Myocyte (in vitro differentiated cells): ENCODE measurements around the gene NUP210. TPM values are rescaled to one million over a fixed set of nuclear protein-coding genes. Genes with fewer than 3 reads are reported as not detected.

Experiments used
- DNase-seq: peaks from one replicate; pipeline ENCODE4 v3.0.0-alpha.2; 2012; ENCODE audit warnings: low read depth
- total RNA-seq: library from RNA; depleted of rRNA; stranded (reverse); fragments of >200 nt; gene quantifications from 2 replicates; pipeline ENCODE4 v1.2.3, GENCODE V29; 2014

Gene NUP210
- total RNA-seq, 1 donor from 2014 or later: not detected

GRCh38 chr3:13329746-13330145 lies 90.4 kb downstream of the NUP210 start:
- DNase-seq: no peak

GRCh38 chr3:13325892-13326443 lies 94.2 kb downstream of the NUP210 start:
- no peak for DNase-seq

DNA sequence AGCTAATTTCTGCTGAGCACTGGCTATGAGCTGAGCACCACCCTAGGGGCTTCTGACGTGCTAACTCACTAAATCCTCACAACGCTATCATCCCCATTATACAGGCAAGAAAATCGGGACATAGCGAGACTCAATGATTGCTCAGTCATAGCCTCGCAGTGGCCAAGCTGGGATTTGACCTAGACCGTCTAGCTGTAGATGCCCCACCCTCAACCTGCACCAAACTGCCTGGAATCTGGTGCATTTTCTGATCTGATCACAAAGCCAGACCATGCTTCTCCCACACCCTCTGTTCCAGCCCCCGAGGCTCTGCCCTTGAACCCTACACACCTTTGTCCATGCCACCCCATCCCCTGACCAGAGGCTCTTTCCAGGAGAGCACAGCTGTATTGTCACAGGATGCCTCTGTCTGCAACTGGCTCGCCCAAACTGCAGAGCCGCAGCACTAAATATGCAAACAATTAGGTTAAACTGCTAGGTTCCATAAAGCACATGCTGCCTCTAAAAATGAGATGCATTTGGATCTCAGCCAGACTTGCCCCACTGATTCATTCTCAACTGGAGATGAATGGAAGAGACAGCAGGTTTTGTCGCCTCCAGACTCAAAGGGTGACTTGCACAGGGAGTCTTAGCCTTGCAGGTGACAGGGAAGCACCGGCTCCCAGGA lies 95.2 kb downstream of the NUP210 start:
- no peak for DNase-seq

- no peak for DNase-seq
Measured at GRCh38 chr3:13323822-13324221, 96.3 kb downstream of the NUP210 start.

GRCh38 chr3:13322324-13322723 lies 97.8 kb downstream of the NUP210 start:
- no peak for DNase-seq

DNA sequence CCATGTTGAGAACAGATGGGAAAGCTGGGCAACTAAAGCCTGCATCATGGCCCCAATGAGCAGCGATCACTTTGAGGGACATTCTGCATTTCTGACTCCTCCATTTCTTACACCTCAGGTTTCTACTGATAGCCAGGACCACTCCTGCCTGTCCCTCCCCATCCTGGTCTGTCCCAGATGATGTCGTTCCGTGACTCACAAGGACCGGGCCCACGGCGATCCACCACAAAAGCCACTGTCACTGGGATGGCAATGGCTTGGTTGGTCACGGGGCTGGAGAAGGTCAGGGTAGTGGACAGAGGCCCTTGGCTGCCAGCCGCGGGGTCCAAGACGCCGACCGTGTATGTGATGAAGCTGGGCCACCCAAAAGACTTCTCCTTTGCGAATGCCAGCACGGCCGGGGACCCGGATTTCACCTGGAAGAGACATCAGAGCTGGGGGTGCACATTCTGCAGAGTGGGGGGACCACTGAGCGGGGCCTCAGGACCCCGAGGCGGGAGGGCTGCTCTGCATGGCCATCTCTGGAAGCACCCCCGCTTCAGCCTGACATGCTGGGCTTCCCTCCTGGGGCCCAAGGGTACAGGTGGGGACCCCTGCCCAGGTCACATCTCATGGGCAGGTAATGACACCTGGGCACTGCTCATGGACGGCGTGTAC lies 100.4 kb downstream of the NUP210 start:
- no peak for DNase-seq

DNA sequence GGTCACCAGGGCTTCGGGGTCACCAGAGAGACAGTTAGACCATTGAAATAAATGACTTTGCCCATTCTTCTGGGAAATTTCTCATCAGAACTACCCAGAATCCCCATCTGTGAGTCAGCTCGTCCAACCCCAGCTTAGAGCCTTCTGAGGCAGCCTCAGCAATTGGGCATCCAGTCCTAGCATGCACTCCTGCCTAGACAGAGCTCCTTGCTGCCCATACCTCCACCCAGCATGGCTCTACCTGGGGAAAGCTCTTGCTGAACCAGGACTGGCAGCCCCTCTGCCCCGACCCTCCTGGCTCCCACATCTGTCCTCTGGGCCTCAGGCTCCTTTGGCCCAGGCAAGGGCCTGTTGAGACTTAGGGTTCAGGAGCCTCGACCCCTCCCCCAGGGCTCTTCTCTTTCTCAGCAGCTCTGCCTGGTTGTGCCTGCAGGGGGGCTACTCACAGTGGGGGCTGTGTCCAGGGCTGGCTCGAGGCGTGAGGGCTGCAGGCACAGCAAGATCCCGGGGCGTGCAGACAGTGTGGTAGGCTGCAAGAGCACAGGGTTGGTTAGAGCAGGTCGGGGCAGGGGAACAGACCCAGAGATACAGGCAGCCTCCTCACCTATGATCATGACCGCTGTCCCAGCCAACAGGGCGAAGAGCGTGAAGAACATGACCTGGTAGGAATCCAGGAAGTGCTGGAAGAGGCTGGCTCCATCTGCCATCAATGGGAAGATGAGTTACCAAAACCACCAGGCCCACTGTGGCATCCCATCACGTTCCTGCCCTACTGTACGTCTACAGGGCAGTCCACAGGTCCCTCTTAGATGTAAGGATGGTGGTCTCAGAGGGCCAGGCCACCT lies 101.3 kb downstream of the NUP210 start:
- DNase-seq: no peak

DNA sequence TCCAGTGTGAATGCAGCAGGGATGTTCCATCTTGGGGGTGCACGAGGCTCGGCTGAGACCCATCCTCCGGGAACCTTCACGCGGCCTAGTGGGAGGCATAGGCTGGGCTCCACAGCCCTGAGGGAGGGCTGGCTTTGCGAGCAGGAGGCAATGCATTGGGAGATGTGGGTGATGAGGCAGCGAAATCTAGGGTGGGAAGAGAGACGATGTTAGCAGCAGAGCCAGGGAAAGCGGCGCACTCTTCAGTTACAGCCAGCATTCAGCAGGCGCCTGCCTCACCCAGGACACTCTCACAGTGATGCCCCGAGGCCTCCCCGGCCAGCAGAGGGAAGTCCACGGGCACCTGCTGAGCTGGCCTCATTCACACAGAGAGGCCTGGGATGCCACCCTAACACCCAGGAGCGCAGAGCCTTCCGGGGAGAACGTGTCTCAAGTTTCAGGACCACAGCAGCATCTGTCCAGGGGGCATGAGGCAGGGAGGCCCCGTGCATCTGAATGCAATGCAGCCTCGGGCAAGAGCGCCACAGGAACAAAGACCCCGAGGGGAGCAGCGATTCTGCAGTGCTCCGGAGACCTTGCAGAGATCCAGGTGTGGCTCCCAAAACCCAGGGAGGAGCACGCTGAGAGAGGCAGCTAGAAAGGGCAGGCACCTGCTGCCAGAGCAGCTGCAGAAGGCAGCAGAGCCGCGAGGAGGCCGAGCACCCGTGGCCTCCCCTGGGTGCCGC lies 102.4 kb downstream of the NUP210 start:
- DNase-seq: no peak

DNA sequence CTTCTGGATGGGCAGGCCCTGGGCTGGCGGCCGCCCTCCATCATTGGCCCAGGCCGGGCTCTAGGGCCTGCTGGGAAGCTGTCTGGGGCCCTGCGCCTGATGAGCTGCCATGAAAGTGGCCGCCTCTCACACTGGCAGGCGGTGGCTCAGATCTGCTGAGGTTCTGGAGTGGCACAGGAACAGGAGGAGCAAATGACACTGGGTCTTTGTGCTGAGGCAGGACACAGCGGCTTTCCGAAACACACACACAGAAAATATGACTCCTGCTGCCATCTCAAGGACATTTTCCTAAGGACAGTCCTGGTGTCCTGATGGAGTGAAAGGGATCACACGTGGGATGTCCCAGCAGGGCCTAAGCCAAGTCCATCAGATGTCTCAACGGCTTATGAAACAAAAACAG lies 103.5 kb downstream of the NUP210 start:
- DNase-seq: no peak

GRCh38 chr3:13314877-13315276 lies 105.2 kb downstream of the NUP210 start:
- DNase-seq: no peak

GRCh38 chr3:13313813-13314212 lies 106.3 kb downstream of the NUP210 start:
- no peak for DNase-seq

DNA sequence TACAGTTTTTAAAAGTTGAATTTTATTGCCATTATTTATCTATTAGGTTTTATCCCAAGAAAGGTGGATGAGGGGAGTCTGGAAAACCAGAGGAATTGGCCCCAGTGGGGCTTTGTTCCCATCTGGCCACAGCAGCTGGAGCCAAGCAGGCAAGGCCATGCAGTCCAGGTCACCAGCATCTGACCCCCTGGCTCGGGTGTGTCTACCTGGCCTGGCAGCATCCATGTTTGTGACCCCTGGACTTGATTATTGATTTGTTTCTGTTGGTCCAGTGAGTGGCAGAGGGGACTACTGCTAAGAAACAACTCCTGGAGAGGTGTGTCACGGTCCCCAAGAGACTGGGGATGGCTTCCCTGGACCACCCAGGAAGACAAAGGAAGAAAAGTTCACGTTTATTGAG lies 111.1 kb downstream of the NUP210 start:
- DNase-seq: no peak

- no peak for DNase-seq
Measured at GRCh38 chr3:13308380-13308801, 111.7 kb downstream of the NUP210 start.

GRCh38 chr3:13307041-13307440 lies 113.1 kb downstream of the NUP210 start:
- DNase-seq: no peak

DNA sequence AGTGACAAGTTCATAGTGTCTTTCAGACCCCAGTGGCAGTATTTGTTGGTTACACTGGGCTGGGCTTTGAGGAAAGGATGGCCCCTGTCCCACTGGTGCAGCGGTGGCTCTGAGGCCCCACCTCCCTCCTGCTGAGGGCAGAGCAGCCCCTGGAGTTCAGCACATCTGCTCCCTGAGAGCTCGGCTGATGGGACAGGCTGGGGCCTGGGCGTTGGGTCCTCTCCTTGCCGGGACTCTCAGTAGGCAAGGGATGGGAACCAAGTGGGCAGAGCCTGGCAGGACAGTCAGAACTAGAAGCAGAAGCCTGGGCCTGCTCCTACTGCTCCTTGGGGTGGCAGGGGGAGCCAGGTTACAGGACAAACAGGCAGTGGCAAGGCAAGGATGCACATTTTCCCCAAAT lies 114.5 kb downstream of the NUP210 start:
- DNase-seq: no peak

DNA sequence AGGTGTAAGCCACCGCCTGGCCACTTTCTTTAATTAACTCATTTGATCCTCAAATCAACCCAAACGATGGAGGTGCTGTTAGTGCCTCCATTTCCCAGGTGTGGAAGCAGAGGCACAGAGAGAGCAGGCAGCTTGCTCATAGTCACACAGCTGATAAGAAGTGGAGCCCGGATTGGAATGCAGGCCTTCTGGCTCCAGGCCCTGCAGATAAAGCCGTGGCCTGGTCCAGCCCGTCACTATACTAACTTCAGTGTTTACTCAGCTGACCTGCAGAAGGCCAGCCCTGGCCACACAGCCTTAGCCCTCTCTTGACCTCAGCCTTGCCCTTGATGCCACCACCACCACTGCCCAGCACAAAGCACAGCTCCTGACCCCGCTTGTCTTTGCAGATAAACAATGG lies 116.7 kb downstream of the NUP210 start:
- DNase-seq: no peak

DNA sequence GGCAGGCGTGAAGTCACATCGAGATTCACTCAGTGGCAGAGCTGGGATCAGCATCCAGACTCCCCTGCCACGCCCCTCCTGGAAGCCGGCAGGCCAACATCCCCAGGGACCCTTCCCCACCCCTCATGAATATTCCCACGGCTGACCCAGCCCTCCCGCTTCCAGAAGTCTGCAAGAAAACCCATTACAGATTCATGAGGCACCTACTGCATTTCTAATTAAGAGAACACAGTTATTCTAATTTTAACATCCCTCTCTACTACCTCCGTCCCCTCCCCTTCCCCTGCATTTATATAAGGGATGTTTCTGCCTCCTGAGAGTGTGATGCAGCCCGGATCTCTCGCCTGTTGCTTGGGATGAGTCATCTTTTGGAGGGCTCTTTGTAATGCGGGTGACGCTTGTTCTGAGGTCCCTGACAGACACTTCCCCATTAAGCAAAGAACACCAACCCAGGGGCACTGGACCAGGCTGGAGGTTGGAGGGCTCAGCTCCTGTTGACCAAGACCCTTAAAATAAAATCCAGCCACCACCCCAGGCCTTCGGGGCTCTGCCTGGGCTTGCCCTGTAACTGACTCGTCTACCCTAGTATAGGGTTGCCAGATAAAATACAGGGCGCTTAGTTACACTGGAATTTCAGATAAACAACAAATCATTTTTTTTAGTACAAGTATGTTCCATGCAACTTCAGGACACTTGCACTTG lies 118.7 kb downstream of the NUP210 start:
- peak; percentile 38 for DNase-seq

DNA sequence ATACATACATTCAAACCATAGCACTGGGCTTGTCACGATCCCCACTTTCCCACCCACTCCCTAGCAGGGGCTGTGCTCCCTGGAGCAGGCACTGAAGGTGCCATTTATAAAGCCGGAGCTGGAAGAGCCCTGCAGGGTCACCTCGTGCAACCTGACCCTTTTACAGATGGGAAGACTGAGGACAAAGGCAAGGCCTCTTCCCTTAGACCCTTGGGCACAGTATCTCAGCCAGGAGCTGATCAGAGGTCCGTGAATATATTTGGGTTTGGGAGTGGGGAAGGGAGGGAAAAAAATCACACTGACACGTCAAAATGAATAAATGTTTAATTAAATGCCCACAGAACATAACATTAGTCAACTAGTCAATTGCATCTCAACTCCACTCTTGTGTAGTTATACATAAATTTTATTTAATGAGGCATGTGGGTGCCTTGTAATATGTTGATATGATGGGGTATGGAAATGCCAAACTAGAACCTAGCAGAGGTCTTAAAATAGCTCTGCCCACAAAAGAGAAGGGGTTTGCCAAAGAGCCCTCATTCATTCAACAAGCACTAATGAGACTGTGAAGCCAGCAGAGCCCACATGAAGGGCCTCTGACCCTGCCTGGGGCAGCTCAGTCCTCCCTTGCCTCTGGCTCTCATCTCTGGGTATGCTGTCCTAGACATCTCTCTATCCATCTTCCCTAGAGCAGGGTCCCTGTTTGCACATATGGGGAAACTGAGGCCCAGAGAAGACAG lies 119.4 kb downstream of the NUP210 start:
- no peak for DNase-seq

GRCh38 chr3:13299531-13300155 lies 120.5 kb downstream of the NUP210 start:
- no peak for DNase-seq
